NCI-H226 (cell line): Measurements from ENCODE around the gene NNT.
"Not testable (repeated sequence)": the region's sequence is repeated elsewhere in the genome, so short reads cannot be mapped to it uniquely, and the experiment has no call there.

ENCODE experiments used
- DNase-seq: peaks from one replicate; pipeline ENCODE4 v3.0.0-alpha.2; 2015

NNT gene

GRCh38 chr5:43728581-43728980, 125.6 kb downstream of the NNT start:
- DNase-seq: no peak

GRCh38 chr5:43729846-43730478, 127.0 kb downstream of the NNT start:
- no peak for DNase-seq

GRCh38 chr5:43730832-43731342, 127.9 kb downstream of the NNT start:
- DNase-seq: no peak

GRCh38 chr5:43731573-43731972, 128.6 kb downstream of the NNT start:
- no peak for DNase-seq

GRCh38 chr5:43745923-43746548, 143.1 kb downstream of the NNT start:
- not testable (repeated sequence) for DNase-seq

GRCh38 chr5:43750809-43751208, 147.8 kb downstream of the NNT start:
- no peak for DNase-seq

- DNase-seq: no peak
These were observed 150.1 kb downstream of the NNT start for GRCh38 chr5:43753069-43753468.
